ENCODE results near the gene CRYBB2. TPM values are rescaled to one million over a fixed set of nuclear protein-coding genes. Genes with fewer than 3 reads are reported as not detected.

Gene CRYBB2
- total RNA-seq, 2 experiments from 2014 or later, result not detected

GRCh38 chr22:25183949-25184619 is 35.4 kb upstream of the CRYBB2 start:
- no peak for ATAC-seq
- peaks cover 2% of the 10 kb centered on the region for H3K9me3 Mint-ChIP-seq (ENCODE audit: low read depth)
- no peak overlapping the region for H3K4me3 Mint-ChIP-seq
- no peak overlapping the region for H3K27ac Mint-ChIP-seq
- H3K27me3 Mint-ChIP-seq, result no peaks in the 10 kb centered on the region
- DNase-seq, result no peak
- CTCF ChIA-PET, result interaction anchor here (2.4 kb wide), 1 partner anchor 18 kb away, joined by 9 read pairs; no protein-coding TSS in a partner anchor
- H3K36me3 Mint-ChIP-seq, result peaks cover 11% of the 10 kb centered on the region
- no peaks in the 10 kb centered on the region for H3K4me1 Mint-ChIP-seq

GRCh38 chr22:25186140-25186539 is 33.3 kb upstream of the CRYBB2 start:
- CTCF ChIA-PET, result interaction anchor here (2.4 kb wide), 1 partner anchor 16 kb away, joined by 9 read pairs; no protein-coding TSS in a partner anchor
- peaks cover 2% of the 10 kb centered on the region for H3K36me3 Mint-ChIP-seq

GRCh38 chr22:25187469-25187868 is 32.0 kb upstream of the CRYBB2 start:
- H3K4me1 Mint-ChIP-seq, result no peaks in the 10 kb centered on the region

More at GRCh38 chr22:25186140-25186539, 33.3 kb upstream of the CRYBB2 start:
- DNase-seq (no peak), ATAC-seq (no peak)
- Mint-ChIP-seq H3K27ac (no peak overlapping the region), H3K4me1 (no peaks in the 10 kb centered on the region), H3K9me3 (ENCODE audit: low read depth) (no peaks in the 10 kb centered on the region), H3K4me3 (no peak overlapping the region), H3K27me3 (no peaks in the 10 kb centered on the region)

GRCh38 chr22:25192406-25192805 is 27.0 kb upstream of the CRYBB2 start:
- CTCF ChIA-PET, result interaction anchor here (2.7 kb wide), 1 partner anchor 10 kb away, joined by 9 read pairs; no protein-coding TSS in a partner anchor
- no peak for ATAC-seq
- no peak for DNase-seq
- Mint-ChIP-seq H3K36me3 (peaks cover 4% of the 10 kb centered on the region), H3K9me3 (ENCODE audit: low read depth) (no peaks in the 10 kb centered on the region), H3K4me1 (no peaks in the 10 kb centered on the region), H3K27ac (no peak overlapping the region), H3K27me3 (no peaks in the 10 kb centered on the region), H3K4me3 (no peak overlapping the region)

More at GRCh38 chr22:25187469-25187868, 32.0 kb upstream of the CRYBB2 start:
- CTCF ChIA-PET, result interaction anchor here (2.0 kb wide), 1 partner anchor 15 kb away, joined by 8 read pairs; no protein-coding TSS in a partner anchor
- DNase-seq (no peak), ATAC-seq (no peak)
- no peak overlapping the region for H3K4me3 Mint-ChIP-seq
- no peaks in the 10 kb centered on the region for H3K27me3 Mint-ChIP-seq
- H3K9me3 Mint-ChIP-seq (ENCODE audit: low read depth), result no peaks in the 10 kb centered on the region
- peaks cover 2% of the 10 kb centered on the region for H3K36me3 Mint-ChIP-seq
- no peak overlapping the region for H3K27ac Mint-ChIP-seq

GRCh38 chr22:25193130-25193529 is 26.3 kb upstream of the CRYBB2 start:
- Mint-ChIP-seq H3K36me3 (peaks cover 4% of the 10 kb centered on the region), H3K27ac (no peak overlapping the region), H3K4me1 (no peaks in the 10 kb centered on the region), H3K4me3 (no peak overlapping the region), H3K9me3 (ENCODE audit: low read depth) (no peaks in the 10 kb centered on the region), H3K27me3 (no peaks in the 10 kb centered on the region)
- CTCF ChIA-PET, result interaction anchor here (2.7 kb wide), 1 partner anchor 9 kb away, joined by 9 read pairs; no protein-coding TSS in a partner anchor
- DNase-seq (no peak), ATAC-seq (no peak)

GRCh38 chr22:25193548-25193947 is 25.9 kb upstream of the CRYBB2 start:
- DNase-seq, result no peak
- CTCF ChIA-PET, result interaction anchor here (2.7 kb wide), 1 partner anchor 9 kb away, joined by 9 read pairs; no protein-coding TSS in a partner anchor

GRCh38 chr22:25196326-25196725 is 23.1 kb upstream of the CRYBB2 start:
- Mint-ChIP-seq H3K27me3 (no peaks in the 10 kb centered on the region), H3K9me3 (ENCODE audit: low read depth) (no peaks in the 10 kb centered on the region), H3K4me3 (no peak overlapping the region), H3K36me3 (peaks cover 2% of the 10 kb centered on the region), H3K4me1 (peaks cover 8% of the 10 kb centered on the region), H3K27ac (no peak overlapping the region)
- ATAC-seq, result no peak
- CTCF ChIA-PET, result no interaction called here
- DNase-seq, result no peak

More at GRCh38 chr22:25193548-25193947, 25.9 kb upstream of the CRYBB2 start:
- Mint-ChIP-seq H3K9me3 (ENCODE audit: low read depth) (no peaks in the 10 kb centered on the region), H3K36me3 (peaks cover 4% of the 10 kb centered on the region), H3K27me3 (no peaks in the 10 kb centered on the region), H3K4me1 (no peaks in the 10 kb centered on the region), H3K27ac (no peak overlapping the region), H3K4me3 (no peak overlapping the region)
- ATAC-seq, result no peak

- peaks cover 2% of the 10 kb centered on the region for H3K36me3 Mint-ChIP-seq
- H3K4me1 Mint-ChIP-seq, result peaks cover 16% of the 10 kb centered on the region
- CTCF ChIA-PET, result interaction anchor here (0.6 to 1.0 kb wide), 3 partner anchors 38 to 259 kb away, joined by 3 to 4 read pairs (median 3); no protein-coding TSS in a partner anchor
- H3K9me3 Mint-ChIP-seq (ENCODE audit: low read depth), result no peaks in the 10 kb centered on the region
- H3K27me3 Mint-ChIP-seq, result no peaks in the 10 kb centered on the region
- no peak overlapping the region for H3K4me3 Mint-ChIP-seq
- DNase-seq (no peak), ATAC-seq (no peak)
- H3K27ac Mint-ChIP-seq, result no peak overlapping the region
Observed at GRCh38 chr22:25197340-25197739, 22.1 kb upstream of the CRYBB2 start.

GRCh38 chr22:25199731-25200520 is 19.5 kb upstream of the CRYBB2 start, which contains the start of gene CRYBB3:
TSS of gene CRYBB3 (plus strand) at chr22:25199858. CDS start at chr22:25201397, 1,539 bp downstream.
- CTCF ChIA-PET, result no interaction called here
- no peak within 1 kb of the TSS for H3K4me3 Mint-ChIP-seq
- no peak for DNase-seq
- ATAC-seq, result no peak
- H3K4me1 Mint-ChIP-seq, result peaks cover 16% of the 10 kb centered on the region
- H3K36me3 Mint-ChIP-seq, result no peaks in the 10 kb centered on the region
- H3K27ac Mint-ChIP-seq, result no peak within 1 kb of the TSS
- no peaks in the 10 kb centered on the region for H3K9me3 Mint-ChIP-seq (ENCODE audit: low read depth)
- no peaks in the 10 kb centered on the region for H3K27me3 Mint-ChIP-seq

GRCh38 chr22:25200967-25201366 is 18.5 kb upstream of the CRYBB2 start:
- Mint-ChIP-seq H3K4me3 (no peak overlapping the region), H3K27ac (no peak overlapping the region), H3K36me3 (no peaks in the 10 kb centered on the region), H3K9me3 (ENCODE audit: low read depth) (no peaks in the 10 kb centered on the region), H3K27me3 (no peaks in the 10 kb centered on the region), H3K4me1 (peaks cover 16% of the 10 kb centered on the region)
- CTCF ChIA-PET, result interaction anchor here (0.5 to 3.4 kb wide), 6 partner anchors 16 to 1383 kb away, joined by 3 to 31 read pairs (median 4); no protein-coding TSS in a partner anchor
- no peak for ATAC-seq
- DNase-seq, result no peak

GRCh38 chr22:25201557-25202273 is 17.7 kb upstream of the CRYBB2 start:
- peak; percentile 51 for DNase-seq

GRCh38 chr22:25202290-25202921 is 17.0 kb upstream of the CRYBB2 start:
- ATAC-seq, result peak; percentile 57
- H3K9me3 Mint-ChIP-seq (ENCODE audit: low read depth), result no peaks in the 10 kb centered on the region
- H3K4me1 Mint-ChIP-seq, result peaks cover 16% of the 10 kb centered on the region
- H3K36me3 Mint-ChIP-seq, result no peaks in the 10 kb centered on the region
- peak; percentile 70 for DNase-seq
- H3K27me3 Mint-ChIP-seq, result no peaks in the 10 kb centered on the region
- CTCF ChIA-PET, result interaction anchor here (0.6 to 3.4 kb wide), 30 partner anchors 9 to 1164 kb away, joined by 3 to 31 read pairs (median 4); no protein-coding TSS in a partner anchor
- no peak overlapping the region for H3K27ac Mint-ChIP-seq
- H3K4me3 Mint-ChIP-seq, result no peak overlapping the region

More at GRCh38 chr22:25201557-25202273, 17.7 kb upstream of the CRYBB2 start:
- no peaks in the 10 kb centered on the region for H3K9me3 Mint-ChIP-seq (ENCODE audit: low read depth)
- H3K36me3 Mint-ChIP-seq, result no peaks in the 10 kb centered on the region
- H3K27ac Mint-ChIP-seq, result no peak overlapping the region
- H3K4me3 Mint-ChIP-seq, result no peak overlapping the region
- CTCF ChIA-PET, result interaction anchor here (0.6 to 3.4 kb wide), 30 partner anchors 8 to 1165 kb away, joined by 3 to 31 read pairs (median 4); no protein-coding TSS in a partner anchor
- no peaks in the 10 kb centered on the region for H3K27me3 Mint-ChIP-seq
- ATAC-seq, result peak; percentile 27
- peaks cover 16% of the 10 kb centered on the region for H3K4me1 Mint-ChIP-seq
